Dedifferentiated amniotic fluid mesenchymal stem cell (primary cell): ENCODE results near the gene FHIT.

Experiments used
- DNase-seq: peaks from one replicate; pipeline ENCODE4 v3.0.0-alpha.2; 2016; ENCODE audit errors: extremely low spot score

FHIT gene

GRCh38 chr3:60175680-60176079 lies 1075.6 kb downstream of the FHIT start:
- DNase-seq, result no peak

GRCh38 chr3:60169755-60170154 lies 1081.5 kb downstream of the FHIT start:
- DNase-seq, result no peak

- DNase-seq, result no peak
Observed at GRCh38 chr3:60167186-60167585, 1084.1 kb downstream of the FHIT start.

- no peak for DNase-seq
Observed at GRCh38 chr3:60160822-60161748, 1090.2 kb downstream of the FHIT start.

GRCh38 chr3:60160111-60160821 lies 1091.0 kb downstream of the FHIT start:
- no peak for DNase-seq

- no peak for DNase-seq
Observed at GRCh38 chr3:60158035-60158434, 1093.2 kb downstream of the FHIT start.

GRCh38 chr3:60154011-60154410 lies 1097.2 kb downstream of the FHIT start:
- no peak for DNase-seq

- DNase-seq, result no peak
Observed at GRCh38 chr3:60153221-60153999, 1097.8 kb downstream of the FHIT start.

GRCh38 chr3:60149501-60149900 lies 1101.8 kb downstream of the FHIT start:
- no peak for DNase-seq

- DNase-seq, result no peak
Observed at GRCh38 chr3:60147249-60147950, 1103.9 kb downstream of the FHIT start.

- no peak for DNase-seq
Observed at GRCh38 chr3:60146121-60146520, 1105.1 kb downstream of the FHIT start.

- no peak for DNase-seq
Observed at GRCh38 chr3:60144071-60144470, 1107.2 kb downstream of the FHIT start.

GRCh38 chr3:60142009-60142408 lies 1109.2 kb downstream of the FHIT start:
- DNase-seq, result no peak

GRCh38 chr3:60140160-60140559 lies 1111.1 kb downstream of the FHIT start:
- DNase-seq, result no peak

- DNase-seq, result no peak
Observed at GRCh38 chr3:60136601-60137000, 1114.7 kb downstream of the FHIT start.

GRCh38 chr3:60135474-60135873 lies 1115.8 kb downstream of the FHIT start:
- no peak for DNase-seq

GRCh38 chr3:60133269-60134162 lies 1117.7 kb downstream of the FHIT start:
- DNase-seq, result no peak

- DNase-seq, result no peak
Observed at GRCh38 chr3:60131618-60132017, 1119.6 kb downstream of the FHIT start.

- no peak for DNase-seq
Observed at GRCh38 chr3:60126511-60127304, 1124.5 kb downstream of the FHIT start.

GRCh38 chr3:60125686-60126085 lies 1125.6 kb downstream of the FHIT start:
- no peak for DNase-seq
